Spleen (tissue), 7 donors: ENCODE measurements around the gene HADHB.

Source experiments
- CTCF ChIP-seq, 11 experiments: fragments of 200-600 bp in 7 of 11; fragments of 450-650 bp in 4 of 11; sonication (generic) in 4 of 11; IDR thresholded peaks in 8 of 11; conservative IDR thresholded peaks in 3 of 11; 1 replicate in 7 of 11; 2 replicates in 4 of 11; pipeline versions ENCODE4 v1.4.0 to v1.8.0; 2016 to 2021; ENCODE audit warnings: antibody characterized with exemption in 11 of 11, inconsistent platforms in 4 of 11, mild to moderate bottlenecking in 1 of 11
- POLR2A ChIP-seq, 3 donors: fragments of 450-650 bp; IDR thresholded peaks; one replicate each; pipeline ENCODE4 v1.5.1; 2017; ENCODE audit warnings: antibody characterized with exemption in 3 of 3, mild to moderate bottlenecking in 1 of 3
- donor health status: DM: no; HTN: no; CAD: no; lungs with moderate emphysema.
- donor health status: DM: no; HTN: no; CAD: no.
- donor health status: DM: no; HTN: no; CAD: no.

GRCh38 chr2:26298286-26298637 is 53.5 kb downstream of the HADHB start:
- TF ChIP-seq CTCF (IDR thresholded peaks at IDR 0.05 in 8 of 11, conservative IDR thresholded peaks at IDR 0.05 in 3 of 11) (no peak), POLR2A (IDR thresholded peaks at IDR 0.05) (no peak)
